ENCODE data around the gene ADAMTSL5.
"Not testable (repeated sequence)": the region's sequence is repeated elsewhere in the genome, so short reads cannot be mapped to it uniquely, and the experiment has no call there.

Gene ADAMTSL5

DNA sequence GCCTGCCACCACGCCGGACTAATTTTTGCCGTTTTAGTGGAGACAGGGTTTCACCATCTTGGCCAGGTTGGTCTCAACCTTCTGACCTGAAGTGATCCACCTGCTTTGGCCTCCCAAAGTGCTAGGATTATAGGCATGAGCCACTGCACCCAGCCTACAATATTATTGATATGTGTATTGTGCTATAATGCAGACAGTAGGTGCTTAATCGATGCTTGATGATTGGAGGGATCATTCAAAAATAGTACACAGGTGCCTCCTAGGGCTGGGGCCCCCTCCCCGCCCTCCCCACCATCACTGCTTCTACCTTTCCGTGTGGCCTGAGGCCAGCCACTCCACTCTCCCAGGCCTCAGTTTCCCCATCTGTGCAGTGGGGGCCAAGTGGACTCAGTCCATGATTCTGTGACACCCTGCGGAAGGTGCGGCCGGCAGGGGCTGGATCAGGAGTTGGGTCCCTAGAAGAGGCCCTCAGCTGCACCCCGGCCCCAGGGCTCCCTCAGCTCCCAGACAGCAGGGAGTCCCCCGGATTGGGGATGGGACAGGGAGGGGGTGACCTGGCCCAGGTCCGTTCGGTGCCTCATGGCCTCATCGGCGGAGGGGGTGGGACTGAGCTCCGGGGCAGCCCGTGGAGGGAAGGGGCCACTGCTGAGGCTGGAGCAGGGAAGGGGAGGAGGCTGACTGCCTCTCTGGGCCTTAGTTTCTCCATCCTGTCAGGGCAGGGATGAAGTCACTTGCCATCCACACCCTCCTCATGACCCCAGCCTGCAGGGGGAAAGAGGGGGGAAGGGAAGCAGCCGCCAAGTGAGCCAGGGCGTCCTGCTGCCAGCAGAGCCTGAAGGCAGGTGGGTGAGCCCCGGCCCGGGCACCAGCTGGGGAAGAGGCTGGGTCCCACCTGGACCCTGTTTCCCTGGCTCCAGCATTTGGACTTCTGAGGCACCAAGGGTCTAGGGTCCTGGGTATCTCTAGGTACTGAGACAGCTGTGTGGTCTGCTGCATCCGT, 1.2 kb downstream of the ADAMTSL5 start:
- DNase-seq: no peak

DNA sequence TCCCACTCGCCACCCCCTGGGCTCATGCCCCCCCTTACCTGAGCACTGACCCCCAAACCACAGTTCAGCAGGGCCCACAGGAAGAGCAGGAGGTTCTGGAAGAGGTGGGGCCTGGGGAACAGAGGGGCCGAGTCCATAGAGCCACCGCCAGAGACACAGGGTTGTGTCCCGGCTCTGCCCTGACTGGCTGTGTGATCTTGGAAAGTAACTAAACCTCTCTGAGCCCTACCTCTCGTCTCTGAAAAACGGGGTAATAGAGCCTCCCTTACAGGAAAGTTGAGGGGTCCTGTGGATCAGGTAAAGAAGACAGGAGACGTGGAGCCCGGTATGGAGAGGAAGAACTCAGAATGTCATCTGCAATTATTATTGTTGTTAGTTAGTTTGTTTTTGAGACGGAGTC, 2.0 kb downstream of the ADAMTSL5 start:
- DNase-seq: no peak

DNA sequence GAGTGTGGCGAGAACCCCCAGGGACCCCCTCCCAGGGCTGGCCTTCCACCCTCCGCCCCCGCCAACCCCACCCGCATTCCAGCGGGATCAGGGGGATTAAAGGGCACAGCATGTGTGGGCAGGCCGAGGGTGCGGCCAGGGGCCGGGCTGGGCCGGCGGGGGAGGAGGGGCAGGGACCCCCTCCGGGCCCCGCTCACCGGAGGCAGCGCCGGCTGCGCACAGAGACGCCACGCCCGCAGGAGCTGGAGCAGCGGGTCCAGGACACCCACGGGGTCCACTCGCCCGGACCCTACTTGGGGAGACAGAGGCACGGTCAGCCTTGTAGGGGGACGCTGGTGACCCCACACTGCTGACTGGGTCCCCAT, 2.4 kb downstream of the ADAMTSL5 start:
- no peak for DNase-seq

DNA sequence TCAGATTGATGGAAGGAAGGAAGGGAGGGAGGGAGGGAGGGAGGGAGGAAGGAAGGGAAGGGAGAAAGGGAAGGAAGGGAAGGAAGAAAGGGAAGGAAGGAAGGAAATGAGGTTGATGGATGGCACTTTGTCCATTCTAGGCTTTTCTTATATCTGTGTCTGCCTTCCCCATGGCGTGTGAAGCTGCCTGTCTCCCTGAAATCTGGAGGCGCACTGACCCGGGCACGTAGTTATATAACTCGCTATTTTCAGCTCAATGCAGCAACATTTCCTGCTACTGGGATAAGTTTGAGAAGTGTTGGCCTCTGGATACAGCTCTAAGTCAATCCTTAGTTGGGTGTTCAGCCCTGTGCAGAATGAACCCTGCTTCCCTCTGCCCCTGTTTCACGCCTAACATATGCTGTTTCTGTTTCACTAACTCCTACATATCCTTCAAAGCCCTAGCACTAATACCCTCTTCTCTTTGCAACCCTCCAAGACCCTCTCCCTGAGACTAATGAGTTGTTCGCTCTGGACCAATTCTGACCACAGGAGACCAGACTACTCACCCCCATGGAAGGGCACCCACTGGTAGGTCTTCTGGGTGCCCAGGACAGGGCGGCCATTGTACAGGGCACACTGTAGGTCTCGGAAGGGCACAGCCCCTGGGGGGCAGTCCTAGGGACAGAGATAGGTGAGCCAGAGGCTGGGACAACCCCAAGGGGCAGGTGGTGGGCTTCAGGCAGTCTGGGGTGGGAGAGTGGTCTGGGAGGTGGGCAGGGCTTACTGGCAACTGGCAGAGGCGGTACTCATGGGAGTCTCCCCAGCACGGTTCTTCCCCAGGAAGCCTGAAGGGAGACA, 3.0 kb downstream of the ADAMTSL5 start:
- no peak for DNase-seq

DNA sequence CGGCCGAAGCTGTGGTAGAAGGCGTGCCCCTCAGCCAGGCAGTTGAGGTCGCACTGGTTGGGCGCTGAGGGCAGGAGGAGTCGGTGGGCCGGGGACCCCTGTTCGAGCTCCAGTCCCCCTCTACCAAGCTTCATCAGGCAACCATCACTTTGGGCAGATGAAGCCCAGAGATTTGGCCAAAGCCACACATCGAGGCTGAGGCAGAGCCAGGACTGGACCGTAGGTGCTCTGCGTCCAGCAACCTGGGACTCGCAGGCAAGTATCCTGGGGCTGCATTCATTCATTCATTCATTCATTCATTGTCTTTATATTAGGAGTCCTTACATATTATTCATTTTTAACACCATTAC, 4.3 kb downstream of the ADAMTSL5 start:
- DNase-seq: no peak

DNA sequence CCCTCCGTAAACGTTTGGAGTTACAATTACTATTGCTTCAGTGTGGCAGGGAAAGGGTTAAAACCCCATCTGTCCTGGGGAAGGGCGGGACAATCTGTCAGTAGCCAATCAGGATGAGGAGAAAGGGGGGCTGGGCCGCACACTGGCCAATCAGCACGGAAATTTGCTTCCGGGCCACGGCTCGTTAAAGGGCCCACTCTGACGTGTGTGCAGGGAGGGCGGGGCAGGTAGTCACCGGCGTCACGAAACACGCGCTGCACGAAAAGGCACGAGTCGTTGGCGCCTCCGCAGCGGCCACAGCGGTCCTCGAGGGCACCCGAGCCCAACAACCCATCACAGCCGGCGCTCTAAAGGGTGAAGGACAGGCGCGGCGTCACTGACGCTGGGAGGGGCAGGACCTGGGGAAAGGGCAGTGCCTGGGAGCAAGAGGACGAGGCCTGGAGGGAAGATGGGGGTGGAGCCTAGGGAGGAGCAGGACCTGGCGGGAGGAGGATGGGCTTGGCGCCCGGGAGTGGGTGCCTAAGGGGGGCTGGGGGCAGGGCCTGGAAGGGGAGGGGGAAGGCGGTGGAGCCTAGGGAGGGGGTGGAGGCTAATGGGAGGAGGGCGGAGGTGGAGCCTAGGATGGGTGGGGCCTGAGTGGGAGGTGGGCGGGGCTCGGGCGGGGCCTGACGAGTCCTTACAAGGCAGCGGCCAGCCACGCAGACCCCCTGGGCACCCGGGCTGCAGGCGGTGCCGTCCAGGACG, 4.9 kb downstream of the ADAMTSL5 start:
- DNase-seq: peak; percentile 96

DNA sequence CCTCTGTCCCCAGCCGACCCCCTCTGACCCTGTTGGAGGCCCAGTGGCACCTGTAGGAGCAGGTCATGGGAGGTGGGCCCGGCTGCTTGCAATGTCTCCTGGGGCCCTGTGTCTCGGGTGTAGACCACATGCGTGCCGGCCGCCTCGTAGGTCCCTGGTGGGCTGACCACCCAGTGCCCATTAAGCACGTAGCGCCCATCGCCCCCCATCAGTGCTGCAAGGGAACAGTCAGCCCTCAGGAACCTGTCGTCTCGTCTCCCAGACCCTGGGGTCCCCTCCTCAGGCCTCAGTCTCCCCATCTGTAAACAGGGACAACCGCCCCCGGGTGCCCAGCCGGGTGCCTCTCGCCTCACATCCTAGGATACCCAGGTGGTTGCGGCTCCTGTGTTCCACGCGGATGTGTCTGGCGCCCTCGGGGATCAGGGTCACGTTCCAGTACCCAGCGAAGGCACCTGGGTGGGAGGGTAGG, 5.6 kb downstream of the ADAMTSL5 start:
- DNase-seq: no peak

DNA sequence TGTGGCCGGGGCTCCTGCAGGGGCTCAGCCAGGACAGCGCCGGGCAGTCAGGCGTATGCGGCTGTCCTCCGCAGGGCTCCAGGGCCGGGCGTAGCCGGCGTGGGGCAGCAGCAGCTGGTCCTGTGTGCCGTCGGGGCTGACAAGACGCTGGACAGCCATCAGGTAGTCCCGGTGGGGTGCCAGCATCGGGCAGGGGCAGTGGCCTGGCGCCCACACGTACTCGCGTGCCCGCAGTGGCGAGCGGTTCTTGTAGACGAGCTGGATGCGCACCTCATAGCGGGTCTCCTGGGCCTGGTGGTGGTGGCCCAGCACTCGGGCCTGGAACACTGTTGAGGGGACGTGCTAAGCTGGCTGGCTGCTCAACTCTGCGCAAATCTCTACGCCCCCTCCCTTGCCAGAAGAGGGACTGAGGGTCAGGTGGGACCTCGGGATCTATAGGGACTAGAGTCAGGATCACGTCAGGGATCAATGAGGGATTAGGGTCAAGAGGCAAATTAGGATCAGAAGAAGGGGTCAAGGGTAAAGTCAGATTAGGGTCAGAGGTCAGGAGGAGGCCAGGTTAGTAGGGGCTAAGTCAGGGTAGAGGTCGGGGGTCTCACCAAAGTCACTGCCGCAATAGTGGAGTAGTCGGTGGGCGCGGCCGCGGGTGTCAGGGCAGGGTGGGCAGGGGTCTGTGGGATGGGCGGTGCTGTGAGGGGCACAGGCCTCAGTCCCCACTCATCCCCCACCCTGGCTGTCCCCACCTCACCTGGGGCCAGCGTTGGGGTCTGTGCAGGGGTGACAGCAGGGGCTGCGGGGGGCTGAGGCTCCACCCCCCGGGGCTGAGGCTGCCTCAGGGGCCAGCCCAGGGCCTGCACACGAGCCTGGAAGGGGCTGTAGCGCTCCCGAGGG, 6.6 kb downstream of the ADAMTSL5 start:
- no peak for DNase-seq

DNA sequence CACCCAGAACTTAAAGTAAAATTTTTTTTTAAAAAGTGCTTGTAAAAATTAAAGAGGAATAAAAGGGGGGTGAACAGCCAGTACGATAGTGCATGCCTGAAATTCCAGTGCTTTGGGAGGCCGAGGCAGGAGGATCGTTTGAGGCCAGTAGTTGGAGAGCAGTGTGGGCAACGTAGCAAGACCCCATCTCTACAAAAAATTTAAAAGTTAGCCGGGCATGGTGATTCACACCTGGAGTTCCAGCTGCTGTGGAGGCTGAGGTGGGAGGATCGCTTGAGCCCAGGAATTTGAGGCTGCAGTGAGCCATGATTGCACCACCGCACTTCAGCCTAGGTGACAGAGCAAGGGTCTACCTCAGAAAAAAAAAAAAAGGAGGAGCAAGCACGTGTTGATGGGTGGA, 7.8 kb downstream of the ADAMTSL5 start:
- no peak for DNase-seq

DNA sequence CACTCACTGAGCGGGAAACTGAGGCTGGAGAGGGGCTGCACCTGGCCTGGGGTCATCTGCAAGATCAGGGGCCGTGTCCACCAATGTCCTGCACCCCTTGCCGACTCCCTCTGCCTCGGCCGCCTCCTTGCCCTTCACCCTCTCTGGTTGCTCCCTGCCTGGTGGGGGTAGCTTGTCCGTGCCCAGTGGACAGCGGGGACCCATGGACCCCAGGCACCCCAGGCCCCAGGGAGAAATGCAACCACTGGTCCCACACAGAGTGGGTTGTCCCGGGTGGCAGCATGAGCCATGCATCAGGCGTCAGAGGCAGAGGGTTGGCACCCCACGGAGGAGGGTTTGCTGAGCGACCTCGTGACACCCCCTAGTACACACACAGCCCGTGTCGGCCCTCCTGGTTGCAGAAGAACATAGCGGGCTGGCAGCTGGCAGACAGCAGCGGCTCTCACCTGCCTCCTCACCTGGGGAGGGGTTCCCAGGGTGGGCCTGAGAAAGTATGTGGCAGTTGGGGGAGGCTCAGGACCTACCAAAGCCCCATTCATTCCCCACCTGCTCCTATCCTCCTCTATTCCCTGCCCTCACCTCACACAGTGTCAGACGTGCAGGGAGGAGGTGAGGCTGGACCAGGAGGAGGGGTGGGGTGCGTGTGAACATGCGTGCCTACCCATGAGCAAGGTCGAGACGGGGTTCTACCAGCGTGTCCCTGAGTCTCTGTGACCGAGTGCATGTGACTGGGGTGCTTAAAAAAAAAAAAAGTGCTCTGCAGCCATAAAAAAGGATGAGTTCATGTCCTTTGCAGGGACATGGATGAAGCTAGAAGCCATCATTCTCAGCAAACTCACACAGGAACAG, 8.7 kb downstream of the ADAMTSL5 start:
- no peak for DNase-seq

DNA sequence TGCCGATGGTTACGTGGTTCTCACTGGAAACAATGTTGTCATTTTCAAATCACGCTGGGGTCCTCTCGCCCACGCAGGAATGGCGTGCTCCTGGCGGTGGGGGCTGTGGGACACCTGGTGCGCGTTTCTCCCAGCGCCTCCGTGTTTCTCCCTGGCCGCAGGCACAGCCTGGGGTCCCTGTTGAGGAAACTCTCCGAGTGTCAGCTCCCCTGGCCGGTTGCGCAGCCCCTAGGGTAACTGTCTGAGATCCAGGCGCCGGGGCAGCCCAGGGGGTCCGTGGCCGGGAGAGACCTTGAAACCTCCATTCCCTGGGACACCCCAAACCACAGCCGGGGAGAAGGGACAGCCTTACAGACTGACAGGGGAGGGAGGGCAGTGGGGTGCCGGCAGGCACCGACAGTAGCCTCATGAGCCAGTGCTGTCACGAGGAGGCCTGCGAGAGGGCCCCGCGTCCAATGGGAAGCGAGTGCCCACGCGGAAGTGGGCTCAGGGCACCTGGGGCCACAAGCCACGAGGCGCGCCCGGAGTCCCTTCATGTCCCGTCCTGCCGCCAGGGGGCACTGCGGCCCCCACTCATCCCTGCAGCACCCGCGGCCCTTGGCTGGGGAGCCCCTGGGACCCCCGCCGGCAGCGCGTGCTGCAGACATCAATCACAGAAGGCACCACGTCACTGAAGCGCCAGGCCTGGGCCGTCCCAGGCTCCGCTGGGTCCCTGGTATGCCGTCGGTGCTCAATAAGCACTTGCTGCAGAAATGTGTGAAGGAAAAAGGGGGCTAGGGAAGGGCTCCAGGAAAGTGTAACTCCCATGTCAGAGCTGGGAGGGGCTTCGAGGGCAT, 9.5 kb downstream of the ADAMTSL5 start:
- no peak for DNase-seq

DNA sequence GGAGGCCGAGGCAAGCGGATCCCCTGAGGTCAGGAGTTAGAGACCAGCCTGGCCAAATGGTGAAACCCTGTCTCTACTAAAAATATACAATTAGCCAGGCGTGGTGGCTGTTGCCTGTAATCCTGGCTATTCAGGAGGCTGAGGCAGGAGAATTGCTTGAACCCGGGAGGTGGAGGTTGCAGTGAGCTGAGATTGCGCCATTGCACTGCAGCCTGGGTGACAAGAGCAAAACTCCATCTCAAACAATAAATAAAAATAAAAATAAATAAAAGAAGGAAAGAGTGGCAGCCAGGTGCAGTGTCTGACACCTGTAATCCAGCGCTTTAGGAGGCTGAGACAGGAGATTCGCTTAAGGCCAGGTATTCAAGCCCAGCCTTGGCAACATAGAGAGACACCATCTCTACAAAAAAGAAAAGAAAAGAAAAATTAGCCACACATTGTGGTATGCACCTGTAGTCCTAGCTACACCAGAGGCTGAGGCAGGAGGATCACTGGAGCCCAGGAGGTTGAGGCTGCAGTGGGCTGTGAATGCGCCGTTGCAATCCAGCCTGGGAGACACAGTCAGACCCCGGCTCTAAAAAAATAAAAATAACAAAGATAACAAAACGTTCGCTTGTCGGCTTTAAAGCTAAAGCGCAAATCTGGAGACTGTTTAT, 10.3 kb downstream of the ADAMTSL5 start:
- DNase-seq: no peak

DNA sequence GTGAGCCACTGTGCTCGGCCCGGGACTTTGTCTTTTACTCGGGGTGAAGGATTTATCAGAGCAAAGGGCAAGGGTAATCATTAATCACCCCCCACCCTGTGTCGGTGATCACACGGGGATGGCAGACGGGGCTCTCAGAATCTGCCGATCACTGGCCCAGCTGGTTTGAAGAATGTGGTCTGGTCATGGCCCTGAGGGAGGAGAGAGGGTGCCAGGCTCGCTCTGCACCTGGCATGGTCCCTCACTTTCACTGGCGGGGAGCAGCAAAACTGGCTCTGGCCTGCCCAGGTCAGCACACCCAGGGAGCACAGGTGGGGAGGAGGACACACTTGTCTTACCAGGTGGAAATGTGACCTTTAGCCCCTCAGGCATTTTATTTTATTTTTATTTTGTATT, 11.6 kb downstream of the ADAMTSL5 start:
- DNase-seq: no peak

DNA sequence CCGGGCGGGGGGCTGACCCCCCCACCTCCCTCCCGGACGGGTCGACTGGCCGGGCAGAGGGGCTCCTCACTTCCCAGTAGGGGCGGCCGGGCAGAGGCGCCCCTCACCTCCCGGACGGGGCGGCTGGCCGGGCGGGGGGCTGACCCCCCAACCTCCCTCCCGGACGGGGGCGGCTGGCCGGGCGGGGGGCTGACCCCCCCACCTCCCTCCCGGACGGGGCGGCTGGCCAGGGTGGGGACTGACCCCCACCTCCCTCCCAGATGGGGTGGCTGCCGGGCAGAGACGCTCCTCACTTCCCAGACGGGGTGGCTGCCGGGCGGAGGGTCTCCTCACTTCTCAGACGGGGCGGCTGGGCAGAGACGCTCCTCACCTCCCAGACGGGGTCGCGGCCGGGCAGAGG, 13.6 kb downstream of the ADAMTSL5 start:
- DNase-seq: not testable (repeated sequence)

DNA sequence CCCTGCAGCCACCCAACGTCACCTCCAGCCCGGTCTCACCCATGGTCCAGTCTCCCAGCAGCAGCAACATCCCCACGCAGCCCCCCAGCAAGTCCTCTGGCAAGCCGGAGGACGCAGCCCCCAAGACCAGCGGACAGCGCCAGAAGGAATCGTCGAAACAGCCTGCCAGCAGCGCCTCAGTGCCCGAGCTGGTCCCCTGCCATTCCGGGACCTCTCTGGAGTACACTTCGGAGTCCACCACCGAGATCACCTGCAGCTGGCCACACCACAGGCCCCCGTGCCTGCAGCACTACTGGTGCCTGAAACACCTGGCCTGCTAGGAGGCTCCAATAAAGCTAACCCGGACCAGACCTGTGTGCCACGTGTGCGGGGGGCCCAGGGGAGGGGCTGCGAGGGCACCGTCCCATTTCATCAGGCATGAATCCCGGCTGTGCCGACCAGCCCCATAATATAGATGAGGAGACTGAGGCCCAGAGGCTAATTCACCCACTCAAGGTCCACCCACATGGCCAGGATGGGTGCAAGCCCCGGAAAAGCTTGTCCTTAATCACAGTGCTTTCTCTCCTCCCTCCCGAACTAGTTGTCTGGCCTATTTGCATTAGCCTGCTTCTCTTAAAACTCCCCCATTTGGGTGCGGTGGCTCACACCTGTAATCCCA, 15.1 kb downstream of the ADAMTSL5 start:
- DNase-seq: no peak

DNA sequence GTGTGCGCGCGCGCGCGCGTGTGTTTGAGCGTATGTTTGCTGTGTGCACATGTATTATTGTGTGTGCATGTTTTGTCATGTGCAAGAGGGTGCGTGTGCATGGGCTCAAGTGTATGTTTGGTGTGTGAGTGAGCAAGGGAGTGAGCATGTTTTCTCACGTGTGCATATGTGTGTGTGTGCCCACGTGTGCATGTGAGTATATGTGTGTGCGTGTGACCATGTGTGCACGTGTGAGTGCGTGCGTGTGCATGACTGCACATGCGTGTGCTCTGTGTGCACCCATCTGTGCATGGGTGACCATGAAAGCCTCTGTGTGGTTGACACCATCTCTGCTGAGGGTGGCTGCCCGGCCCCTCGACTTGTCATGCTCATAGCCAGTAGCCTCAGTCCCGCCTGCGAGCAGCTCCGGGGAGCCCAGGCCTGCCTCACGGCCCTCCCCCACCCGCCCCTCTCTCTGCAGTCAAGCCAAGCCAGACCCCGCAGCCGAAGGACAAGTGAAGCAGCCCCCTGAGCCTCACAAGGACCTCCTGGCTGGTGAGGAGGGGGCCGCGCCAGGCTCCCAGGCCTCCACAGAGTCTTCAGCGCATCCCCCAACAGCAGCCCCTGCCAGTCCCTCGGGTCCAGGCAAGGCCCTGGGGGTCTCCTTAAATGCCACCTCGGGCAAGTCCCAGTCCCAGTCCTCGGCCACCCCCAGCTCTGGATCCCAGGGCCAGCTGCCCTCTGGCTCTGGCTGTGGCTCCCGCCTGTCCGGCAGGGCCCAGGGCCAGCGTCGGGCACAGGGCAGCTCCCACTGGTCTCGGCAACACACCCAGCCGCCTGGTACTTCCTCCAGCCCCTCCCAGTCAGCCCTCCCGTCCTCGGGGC, 15.9 kb downstream of the ADAMTSL5 start:
- DNase-seq: no peak

DNA sequence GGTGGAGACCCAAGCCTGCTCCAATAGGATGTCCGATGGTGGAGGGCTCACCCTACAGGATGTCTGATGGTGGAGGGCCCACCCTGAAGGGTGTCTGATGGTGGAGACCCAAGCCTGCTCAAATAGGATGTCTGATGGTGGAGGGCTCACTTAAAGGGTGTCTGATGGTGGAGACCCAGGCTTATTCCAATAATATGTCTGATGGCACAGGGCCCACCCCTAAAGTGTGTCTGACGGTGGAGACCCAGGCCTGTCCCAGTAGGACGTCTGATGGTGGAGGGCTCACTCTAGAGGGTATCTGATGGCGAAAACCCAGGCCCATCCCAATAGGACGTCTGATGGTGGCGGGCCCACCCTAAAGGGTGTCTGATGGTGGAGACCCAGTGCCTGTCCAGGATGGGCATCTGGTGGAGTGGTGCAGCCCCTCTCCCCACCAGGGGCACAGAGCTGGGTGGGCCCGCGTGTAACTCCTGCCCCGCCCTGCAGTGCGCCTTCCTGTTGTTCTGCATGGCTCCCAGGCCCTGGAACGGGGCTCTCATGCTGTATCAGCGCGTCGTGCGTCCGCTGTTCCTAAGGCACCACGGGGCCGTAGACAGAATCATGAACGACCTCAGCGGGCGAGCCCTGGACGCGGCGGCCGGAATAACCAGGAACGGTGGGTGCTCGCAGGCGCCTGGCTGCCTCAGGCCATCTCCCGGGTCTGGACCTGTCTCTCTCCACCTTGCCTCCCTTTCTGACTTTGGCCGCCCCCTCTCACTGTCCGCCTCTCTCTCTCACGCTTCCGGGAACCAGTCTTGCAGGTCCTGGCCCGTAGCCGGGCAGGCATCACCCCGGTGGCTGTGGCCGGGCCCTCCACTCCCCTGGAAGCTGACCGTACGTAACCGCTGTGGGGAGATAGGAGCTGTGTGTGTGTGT, 16.8 kb downstream of the ADAMTSL5 start:
- no peak for DNase-seq
